H1 (cell line): ENCODE results near the gene SRGAP3.

Source experiments
- EP300 ChIP-seq, 2 experiments: IDR thresholded peaks; 1 replicate in 1 of 2; 2 replicates in 1 of 2; pipeline ENCODE4 v1.6.1; 2011 to 2012; ENCODE audit warnings: low read depth in 2 of 2, low read length in 2 of 2, mild to moderate bottlenecking in 2 of 2, borderline replicate concordance in 1 of 2, inconsistent platforms in 1 of 2, moderate library complexity in 1 of 2
- EZH2 ChIP-seq: fragments of 200-600 bp; sonication (generic); IDR thresholded peaks from 2 replicates; pipeline ENCODE4 v1.7.1; 2012; ENCODE audit warnings: low read depth, mild to moderate bottlenecking, moderate library complexity, low read length, inconsistent platforms; ENCODE audit not compliant: severe bottlenecking
- MAFK ChIP-seq: IDR thresholded peaks from 2 replicates; pipeline ENCODE4 v1.6.1; 2012; ENCODE audit warnings: low read depth, mild to moderate bottlenecking, improper control_type of control experiment, low read length
- RNF2 ChIP-seq: fragments of 200-900, 300-1000 bp; sonication (generic); IDR thresholded peaks from 2 replicates; pipeline ENCODE4 v1.7.1; 2016; ENCODE audit warnings: borderline replicate concordance, low read depth, mild to moderate bottlenecking, antibody characterized with exemption, low read length; ENCODE audit not compliant: poor library complexity, severe bottlenecking; ENCODE audit errors: missing control alignments
- YY1 ChIP-seq: IDR thresholded peaks from 2 replicates; pipeline ENCODE4 v1.6.1; 2011; ENCODE audit warnings: low read depth, mild to moderate bottlenecking, low read length
- TF ChIP-seq, protein P1 (sequence below), 3 experiments: IDR thresholded peaks; 1 replicate in 2 of 3; 2 replicates in 1 of 3; pipeline versions ENCODE4 v1.5.1 to v1.6.1; 2011; ENCODE audit warnings: low read length in 3 of 3, mild to moderate bottlenecking in 3 of 3, inconsistent platforms in 2 of 3, low read depth in 1 of 3, moderate library complexity in 1 of 3; ENCODE audit not compliant: insufficient read depth in 1 of 3; ENCODE audit errors: control extremely low read depth in 1 of 3

DNA sequence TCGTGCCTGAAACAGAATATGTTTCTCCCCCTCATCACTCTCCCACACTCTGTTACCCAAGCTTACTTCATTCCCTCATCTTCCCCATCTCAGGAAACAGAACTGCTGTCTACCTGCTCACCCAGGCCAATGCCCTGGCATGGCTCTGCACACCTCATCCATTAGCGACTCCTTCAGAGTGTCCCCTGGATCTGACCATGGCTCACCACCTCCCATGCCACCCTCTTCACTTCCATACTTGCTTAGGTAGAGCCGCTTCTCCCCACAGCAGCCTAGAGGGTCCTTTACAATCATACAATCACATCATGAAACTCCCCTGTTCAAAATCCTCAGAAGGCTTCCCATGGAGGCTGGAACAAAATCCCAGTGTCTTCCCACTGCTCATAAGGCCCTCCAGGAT is 252.3 kb downstream of the SRGAP3 start:
- TF ChIP-seq, protein P1, sequence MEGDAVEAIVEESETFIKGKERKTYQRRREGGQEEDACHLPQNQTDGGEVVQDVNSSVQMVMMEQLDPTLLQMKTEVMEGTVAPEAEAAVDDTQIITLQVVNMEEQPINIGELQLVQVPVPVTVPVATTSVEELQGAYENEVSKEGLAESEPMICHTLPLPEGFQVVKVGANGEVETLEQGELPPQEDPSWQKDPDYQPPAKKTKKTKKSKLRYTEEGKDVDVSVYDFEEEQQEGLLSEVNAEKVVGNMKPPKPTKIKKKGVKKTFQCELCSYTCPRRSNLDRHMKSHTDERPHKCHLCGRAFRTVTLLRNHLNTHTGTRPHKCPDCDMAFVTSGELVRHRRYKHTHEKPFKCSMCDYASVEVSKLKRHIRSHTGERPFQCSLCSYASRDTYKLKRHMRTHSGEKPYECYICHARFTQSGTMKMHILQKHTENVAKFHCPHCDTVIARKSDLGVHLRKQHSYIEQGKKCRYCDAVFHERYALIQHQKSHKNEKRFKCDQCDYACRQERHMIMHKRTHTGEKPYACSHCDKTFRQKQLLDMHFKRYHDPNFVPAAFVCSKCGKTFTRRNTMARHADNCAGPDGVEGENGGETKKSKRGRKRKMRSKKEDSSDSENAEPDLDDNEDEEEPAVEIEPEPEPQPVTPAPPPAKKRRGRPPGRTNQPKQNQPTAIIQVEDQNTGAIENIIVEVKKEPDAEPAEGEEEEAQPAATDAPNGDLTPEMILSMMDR (IDR thresholded peaks at IDR 0.05; ENCODE audit: control extremely low read depth in 1 of 3, insufficient read depth in 1 of 3, low read depth in 1 of 3, low read length in 3 of 3) = no peak
- TF ChIP-seq EP300 (IDR thresholded peaks at IDR 0.05; ENCODE audit: borderline replicate concordance in 1 of 2, low read depth in 2 of 2, low read length in 2 of 2) (no peak), MAFK (no peak), RNF2 (no peak), EZH2 (no peak), YY1 (no peak)
